ENCODE results near the gene ANKRD10. TPM values are rescaled to one million over a fixed set of nuclear protein-coding genes. Genes with fewer than 3 reads are reported as not detected.

ANKRD10 gene
- total RNA-seq, 1 experiment from 2014 or later = 159 TPM

DNA sequence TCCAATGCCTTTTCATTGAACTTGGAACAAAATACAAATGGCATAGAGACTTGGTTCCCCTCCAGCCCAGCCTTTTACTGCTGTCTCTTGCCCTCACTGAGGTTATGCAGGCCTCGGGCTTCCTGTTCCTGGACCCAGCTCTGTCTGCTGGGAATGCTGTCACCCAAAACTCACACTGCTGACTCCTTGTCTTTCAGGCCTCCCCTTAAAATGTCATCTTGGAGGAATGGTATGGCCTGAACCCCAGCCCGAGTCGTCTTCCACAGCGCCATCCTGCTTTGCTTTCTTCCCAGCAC is 9.7 kb upstream of the ANKRD10 start:
- Histone ChIP-seq H2AK5ac (ENCODE audit: insufficient read length, low read length) (no peak overlapping the region), H3K23me2 (ENCODE audit: insufficient read length, low read depth, low read length, poor library complexity, severe bottlenecking) (no peaks in the 10 kb centered on the region), H4K8ac (replicated peaks; ENCODE audit: insufficient read length, low read depth, low read length) (no peak overlapping the region), H3K14ac (ENCODE audit: insufficient read depth, low read length) (no peak overlapping the region), H4K20me1 (ENCODE audit: control insufficient read depth, insufficient read depth, insufficient read length) (no peaks in the 10 kb centered on the region), H4K91ac (ENCODE audit: insufficient read length, low read depth, low read length) (no peak overlapping the region), H3K4ac (ENCODE audit: low read depth, low read length) (no peak overlapping the region), H3K27ac (ENCODE audit: insufficient read length, low read depth, low read length) (no peak overlapping the region), H3K79me1 (ENCODE audit: insufficient read depth, low read depth, low read length, poor library complexity, severe bottlenecking) (no peaks in the 10 kb centered on the region), H2BK15ac (ENCODE audit: low read depth, low read length) (no peak overlapping the region), H4K5ac (ENCODE audit: insufficient read length, low read depth, low read length) (no peak overlapping the region), H3K23ac (ENCODE audit: insufficient read length, low read depth, low read length) (no peak overlapping the region), H2BK120ac (ENCODE audit: low read depth, low read length, poor library complexity, severe bottlenecking) (no peak overlapping the region), H3K18ac (ENCODE audit: insufficient read length, low read depth, low read length) (no peak overlapping the region), H3K27me3 (ENCODE audit: insufficient read depth, low read length) (no peaks in the 10 kb centered on the region), H3K4me2 (ENCODE audit: insufficient read depth, insufficient read length, low read length) (no peak overlapping the region), H2AFZ (ENCODE audit: low read length) (no peak overlapping the region), H2BK20ac (ENCODE audit: low read depth, low read length, poor library complexity, severe bottlenecking) (no peak overlapping the region), H3K56ac (ENCODE audit: insufficient read length, low read depth, low read length) (no peak overlapping the region), H3T11ph (ENCODE audit: low read length) (no peak overlapping the region), H3K9ac (ENCODE audit: extremely low read depth, insufficient read length, low read length) (no peak overlapping the region), H2BK5ac (ENCODE audit: insufficient read length, low read length) (no peak overlapping the region), H3K4me1 (ENCODE audit: insufficient read depth, low read length) (peaks cover 3% of the 10 kb centered on the region; the same call in 1 of the 2 replicates), H3K79me2 (ENCODE audit: insufficient read depth, low read length) (no peaks in the 10 kb centered on the region), H3K9me3 (ENCODE audit: control insufficient read depth, low read depth, low read length) (no peaks in the 10 kb centered on the region), H2BK12ac (ENCODE audit: insufficient read length, low read depth, low read length) (no peak overlapping the region)
- Mint-ChIP-seq H3K9me3 (no peaks in the 10 kb centered on the region), H3K4me1 (peaks cover 26 to 28% of the 10 kb centered on the region in 2 experiments), H3K27me3 (ENCODE audit: low read depth) (peaks cover 8% of the 10 kb centered on the region), H3K27ac (no peak overlapping the region; a peak in 2 of 7 replicates), H3K36me3 (ENCODE audit: insufficient read depth in 1 of 3, low read depth in 3 of 3) (no peaks in the 10 kb centered on the region), H3K4me3 (no peak overlapping the region)
- DNase-seq = peak; percentile 19
- TF ChIP-seq, protein P1, sequence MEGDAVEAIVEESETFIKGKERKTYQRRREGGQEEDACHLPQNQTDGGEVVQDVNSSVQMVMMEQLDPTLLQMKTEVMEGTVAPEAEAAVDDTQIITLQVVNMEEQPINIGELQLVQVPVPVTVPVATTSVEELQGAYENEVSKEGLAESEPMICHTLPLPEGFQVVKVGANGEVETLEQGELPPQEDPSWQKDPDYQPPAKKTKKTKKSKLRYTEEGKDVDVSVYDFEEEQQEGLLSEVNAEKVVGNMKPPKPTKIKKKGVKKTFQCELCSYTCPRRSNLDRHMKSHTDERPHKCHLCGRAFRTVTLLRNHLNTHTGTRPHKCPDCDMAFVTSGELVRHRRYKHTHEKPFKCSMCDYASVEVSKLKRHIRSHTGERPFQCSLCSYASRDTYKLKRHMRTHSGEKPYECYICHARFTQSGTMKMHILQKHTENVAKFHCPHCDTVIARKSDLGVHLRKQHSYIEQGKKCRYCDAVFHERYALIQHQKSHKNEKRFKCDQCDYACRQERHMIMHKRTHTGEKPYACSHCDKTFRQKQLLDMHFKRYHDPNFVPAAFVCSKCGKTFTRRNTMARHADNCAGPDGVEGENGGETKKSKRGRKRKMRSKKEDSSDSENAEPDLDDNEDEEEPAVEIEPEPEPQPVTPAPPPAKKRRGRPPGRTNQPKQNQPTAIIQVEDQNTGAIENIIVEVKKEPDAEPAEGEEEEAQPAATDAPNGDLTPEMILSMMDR (conservative IDR thresholded peaks at IDR 0.05) = no peak
- no CpG with 5 or more reads among the region's 4 CpGs for WGBS (ENCODE audit: extremely low coverage, insufficient read length, low lambda C conversion rate)
